Measurements from ENCODE around the gene LSP1.

The LSP1 gene

DNA sequence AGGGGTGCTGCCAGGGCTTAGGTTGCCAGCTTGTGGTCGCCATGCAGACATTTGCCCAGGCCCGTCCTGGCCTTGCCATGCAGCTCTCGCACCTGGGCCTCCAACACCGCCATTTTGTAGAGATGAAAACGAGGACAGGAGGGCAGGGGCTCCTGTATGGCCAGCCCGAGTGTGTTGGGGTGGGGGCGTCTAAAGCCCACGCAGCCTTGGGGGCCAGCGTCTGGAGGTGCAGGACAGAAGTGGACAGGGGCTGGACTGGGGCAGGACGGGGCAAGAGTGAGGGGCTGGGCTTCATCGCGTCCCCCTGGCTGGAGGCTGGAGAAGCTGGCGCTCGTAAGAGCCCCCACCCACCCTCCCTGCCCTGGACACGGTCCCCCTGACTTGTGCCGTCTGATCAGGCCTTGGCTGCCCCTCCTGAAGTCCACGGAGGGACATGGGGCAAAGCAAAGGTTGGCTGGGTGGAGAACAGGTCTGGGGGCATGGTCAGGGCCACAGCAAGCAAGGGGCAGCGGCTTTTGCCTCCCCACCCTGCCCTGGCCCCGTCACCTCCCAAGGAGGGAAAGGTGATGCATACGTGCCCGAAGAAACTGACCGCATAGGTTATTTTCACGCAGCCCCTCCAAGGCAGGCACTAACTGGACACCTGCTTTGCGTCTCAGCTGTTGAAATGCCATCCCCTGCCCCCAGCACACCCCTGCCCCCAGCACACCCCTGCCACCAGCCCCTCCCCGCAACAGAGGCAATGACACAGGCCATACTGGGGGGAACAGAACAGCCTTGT is 67.4 kb downstream of the LSP1 start:
- no peak for TF ChIP-seq ZFX (IDR thresholded peaks at IDR 0.05)
- TF ChIP-seq, protein P1, sequence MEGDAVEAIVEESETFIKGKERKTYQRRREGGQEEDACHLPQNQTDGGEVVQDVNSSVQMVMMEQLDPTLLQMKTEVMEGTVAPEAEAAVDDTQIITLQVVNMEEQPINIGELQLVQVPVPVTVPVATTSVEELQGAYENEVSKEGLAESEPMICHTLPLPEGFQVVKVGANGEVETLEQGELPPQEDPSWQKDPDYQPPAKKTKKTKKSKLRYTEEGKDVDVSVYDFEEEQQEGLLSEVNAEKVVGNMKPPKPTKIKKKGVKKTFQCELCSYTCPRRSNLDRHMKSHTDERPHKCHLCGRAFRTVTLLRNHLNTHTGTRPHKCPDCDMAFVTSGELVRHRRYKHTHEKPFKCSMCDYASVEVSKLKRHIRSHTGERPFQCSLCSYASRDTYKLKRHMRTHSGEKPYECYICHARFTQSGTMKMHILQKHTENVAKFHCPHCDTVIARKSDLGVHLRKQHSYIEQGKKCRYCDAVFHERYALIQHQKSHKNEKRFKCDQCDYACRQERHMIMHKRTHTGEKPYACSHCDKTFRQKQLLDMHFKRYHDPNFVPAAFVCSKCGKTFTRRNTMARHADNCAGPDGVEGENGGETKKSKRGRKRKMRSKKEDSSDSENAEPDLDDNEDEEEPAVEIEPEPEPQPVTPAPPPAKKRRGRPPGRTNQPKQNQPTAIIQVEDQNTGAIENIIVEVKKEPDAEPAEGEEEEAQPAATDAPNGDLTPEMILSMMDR (conservative IDR thresholded peaks at IDR 0.05): no peak
- H3K27ac ChIP-seq: no peak overlapping the region

- no peak for TF ChIP-seq ZFX (IDR thresholded peaks at IDR 0.05)
- TF ChIP-seq, protein P1 (conservative IDR thresholded peaks at IDR 0.05): no peak
- no peak overlapping the region for H3K27ac ChIP-seq
Measured at GRCh38 chr11:1920909-1921573, 68.2 kb downstream of the LSP1 start.

- no peak overlapping the region for H3K27ac ChIP-seq
Measured at GRCh38 chr11:1921574-1922141, 68.8 kb downstream of the LSP1 start.

DNA sequence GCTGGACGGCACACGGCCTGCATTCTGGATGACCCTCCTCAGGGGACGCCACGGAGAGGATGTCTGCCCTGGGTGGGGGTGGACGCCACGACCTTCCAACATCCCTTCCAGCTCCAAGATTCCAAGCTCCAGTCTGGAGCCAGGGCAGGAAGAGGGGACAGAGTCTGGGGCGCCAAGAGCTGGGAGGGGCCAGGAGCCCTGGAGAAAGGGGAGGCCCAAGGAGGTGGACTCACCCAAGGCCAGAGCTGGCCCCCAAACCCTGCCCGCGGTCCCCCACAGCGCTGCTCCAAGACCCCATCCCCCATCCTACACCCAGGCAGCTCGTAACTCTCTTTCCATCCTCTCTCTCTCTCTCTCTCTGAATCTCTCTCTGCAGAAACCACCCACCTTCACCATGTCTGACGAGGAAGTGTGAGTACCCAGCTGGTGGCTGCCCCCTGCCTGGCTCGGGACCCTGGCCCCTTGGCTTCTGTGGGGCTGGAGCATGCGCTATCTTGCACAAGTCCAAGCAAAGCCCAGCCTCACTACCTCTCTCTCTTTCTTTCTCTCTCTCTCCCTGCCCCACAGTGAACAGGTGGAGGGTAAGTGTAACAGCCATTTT is 69.7 kb downstream of the LSP1 start:
- no peak overlapping the region for H3K27ac ChIP-seq
- TF ChIP-seq, protein P1 (conservative IDR thresholded peaks at IDR 0.05): no peak
- no peak for TF ChIP-seq ZFX (IDR thresholded peaks at IDR 0.05)

More at GRCh38 chr11:1921574-1922141, 68.8 kb downstream of the LSP1 start:
- TF ChIP-seq ZFX (IDR thresholded peaks at IDR 0.05): no peak
- TF ChIP-seq, protein P1 (conservative IDR thresholded peaks at IDR 0.05): no peak

DNA sequence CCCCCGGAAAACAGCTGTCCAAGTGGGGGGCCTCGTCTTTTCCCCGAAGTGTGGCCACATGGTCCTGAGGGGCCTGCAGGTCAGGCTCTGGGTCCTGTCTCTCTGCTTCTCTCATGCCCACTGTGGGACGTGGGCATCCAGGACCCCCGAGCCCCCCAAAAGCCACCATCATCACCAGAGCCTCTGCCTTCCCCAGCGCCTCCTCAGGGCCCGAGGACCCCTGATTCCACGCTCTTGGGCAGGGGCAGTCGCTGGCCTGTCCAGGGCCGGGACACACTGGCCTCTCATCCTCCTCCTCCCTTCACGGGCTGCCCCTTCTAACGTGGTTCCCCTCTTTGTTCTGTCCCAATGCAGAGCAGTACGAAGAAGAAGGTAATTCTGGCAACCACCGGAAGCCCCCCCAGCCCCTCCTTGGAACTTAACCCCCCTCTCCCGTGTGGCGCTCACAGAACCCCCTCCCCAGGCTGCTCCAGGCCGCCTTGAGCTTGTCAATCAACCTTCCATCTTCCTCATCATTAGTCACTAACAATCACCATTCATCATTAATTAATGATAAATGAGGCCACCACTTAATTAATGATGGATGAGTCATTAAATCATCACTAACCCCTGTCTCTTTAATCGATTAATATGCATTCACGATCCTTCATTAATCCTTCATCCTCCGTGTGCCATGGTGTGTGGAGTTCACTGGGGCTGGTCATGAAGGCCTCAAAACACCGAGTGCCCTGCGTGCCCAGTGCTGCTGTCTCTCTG is 70.5 kb downstream of the LSP1 start:
- TF ChIP-seq, protein P1 (conservative IDR thresholded peaks at IDR 0.05): no peak
- TF ChIP-seq ZFX (IDR thresholded peaks at IDR 0.05): no peak

DNA sequence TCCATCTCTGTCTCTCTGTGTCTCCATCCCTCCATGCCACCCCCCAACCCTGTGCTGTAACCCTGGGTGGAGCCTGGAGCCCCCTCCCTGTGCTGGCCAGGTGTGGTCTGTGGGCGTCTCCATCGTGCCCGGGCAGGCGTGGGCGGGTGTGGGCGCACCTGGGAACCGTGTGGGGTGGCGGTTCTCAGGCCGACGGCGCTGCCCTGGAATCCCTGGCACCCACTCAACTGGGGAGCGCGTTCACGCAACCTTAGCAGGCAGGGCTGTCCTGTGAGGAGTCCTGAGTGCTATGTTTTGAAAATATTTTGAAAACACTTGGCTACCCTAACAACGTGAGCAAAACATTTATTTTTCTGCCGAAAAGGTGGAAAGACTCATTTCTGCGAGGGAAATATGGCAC is 71.3 kb downstream of the LSP1 start:
- H3K27ac ChIP-seq: no peak overlapping the region

More for the DNA sequence above, 70.5 kb downstream of the LSP1 start:
- no peak overlapping the region for H3K27ac ChIP-seq

More for the DNA sequence above, 71.3 kb downstream of the LSP1 start:
- TF ChIP-seq, protein P1 (conservative IDR thresholded peaks at IDR 0.05): no peak
- no peak for TF ChIP-seq ZFX (IDR thresholded peaks at IDR 0.05)
